Measurements from ENCODE around the gene YPEL3.

GRCh38 chr16:30068333-30068732, 27.7 kb downstream of the YPEL3 start:
- no peak for TF ChIP-seq POLR2A (IDR thresholded peaks at IDR 0.05; ENCODE audit: low read depth, low read length)
- TF ChIP-seq CTCF (IDR thresholded peaks at IDR 0.05; ENCODE audit: extremely low read depth in 1 of 2, insufficient read depth in 1 of 2, low read depth in 1 of 2, low read length in 2 of 2), result no peak
- TF ChIP-seq JUN (IDR thresholded peaks at IDR 0.05; ENCODE audit: borderline replicate concordance, insufficient read depth, insufficient read length, low read depth), result no peak
- TF ChIP-seq MAX (IDR thresholded peaks at IDR 0.05; ENCODE audit: insufficient read depth, insufficient read length), result no peak
- no peak for TF ChIP-seq EZH2 (IDR thresholded peaks at IDR 0.05; ENCODE audit: borderline replicate concordance, low read depth, low read length, severe bottlenecking)
- no peak for TF ChIP-seq MYC (IDR thresholded peaks at IDR 0.05; ENCODE audit: low read depth, low read length)
- TF ChIP-seq POLR2AphosphoS5 (IDR thresholded peaks at IDR 0.05; ENCODE audit: insufficient read depth, low read depth, low read length), result no peak
- TF ChIP-seq FOS (IDR thresholded peaks at IDR 0.05; ENCODE audit: borderline replicate concordance, insufficient read depth, low read length), result no peak
- no peak for TF ChIP-seq GATA2 (IDR thresholded peaks at IDR 0.05; ENCODE audit: insufficient read depth, insufficient read length, low read depth, low read length)

Data from endothelial cell of umbilical vein (primary cell).